ENCODE results near the gene AMIGO2. TPM values are rescaled to one million over a fixed set of nuclear protein-coding genes. Genes with fewer than 3 reads are reported as not detected.
"Not testable (repeated sequence)": the region's sequence is repeated elsewhere in the genome, so short reads cannot be mapped to it uniquely, and the experiment has no call there.

The AMIGO2 gene
- total RNA-seq, 2 donors from 2014 or later: 5.0 to 5.6 TPM

- H3K36me3 Mint-ChIP-seq: peaks cover 18% of the 10 kb centered on the region
- H3K27me3 Mint-ChIP-seq: peaks cover 0 to 11% of the 10 kb centered on the region in 2 donors
- H3K4me3 Mint-ChIP-seq: no peak overlapping the region
- H3K9me3 Mint-ChIP-seq: peaks cover 14% of the 10 kb centered on the region
- H3K4me1 Mint-ChIP-seq (ENCODE audit: low read depth in 2 of 2): no peaks in the 10 kb centered on the region
- ATAC-seq (no peak), DNase-seq (ENCODE audit: low spot score) (no peak)
- no peak overlapping the region for H3K27ac Mint-ChIP-seq
These were observed 25.1 kb downstream of the AMIGO2 start for GRCh38 chr12:47054659-47055058.

- Mint-ChIP-seq H3K27me3 (peaks cover 0 to 9% of the 10 kb centered on the region in 2 donors), H3K4me3 (no peak overlapping the region), H3K27ac (no peak overlapping the region), H3K9me3 (peaks cover 14% of the 10 kb centered on the region), H3K36me3 (peaks cover 14% of the 10 kb centered on the region), H3K4me1 (ENCODE audit: low read depth in 2 of 2) (no peaks in the 10 kb centered on the region)
- DNase-seq (ENCODE audit: low spot score): no peak
- ATAC-seq: no peak
These were observed 25.8 kb downstream of the AMIGO2 start for GRCh38 chr12:47053961-47054360.

GRCh38 chr12:47052274-47052673, 27.5 kb downstream of the AMIGO2 start:
- peaks cover 0 to 8% of the 10 kb centered on the region in 2 donors for H3K27me3 Mint-ChIP-seq

GRCh38 chr12:47051291-47051690, 28.5 kb downstream of the AMIGO2 start:
- H3K4me3 Mint-ChIP-seq; DNase-seq (ENCODE audit: low spot score); H3K27me3 Mint-ChIP-seq; H3K27ac Mint-ChIP-seq; ATAC-seq; H3K4me1 Mint-ChIP-seq (ENCODE audit: low read depth in 2 of 2): not testable (repeated sequence)
- Mint-ChIP-seq H3K9me3 (peaks cover 11% of the 10 kb centered on the region), H3K36me3 (peaks cover 12% of the 10 kb centered on the region)

More at GRCh38 chr12:47052274-47052673, 27.5 kb downstream of the AMIGO2 start:
- no peaks in the 10 kb centered on the region for H3K4me1 Mint-ChIP-seq (ENCODE audit: low read depth in 2 of 2)
- H3K27ac Mint-ChIP-seq: no peak overlapping the region
- DNase-seq (ENCODE audit: low spot score): no peak
- H3K36me3 Mint-ChIP-seq: peaks cover 14% of the 10 kb centered on the region
- H3K4me3 Mint-ChIP-seq: no peak overlapping the region
- ATAC-seq: no peak
- H3K9me3 Mint-ChIP-seq: peaks cover 14% of the 10 kb centered on the region

- DNase-seq (ENCODE audit: low spot score): no peak
- Mint-ChIP-seq H3K4me1 (ENCODE audit: low read depth in 2 of 2) (no peaks in the 10 kb centered on the region), H3K9me3 (peaks cover 10% of the 10 kb centered on the region), H3K4me3 (no peak overlapping the region), H3K27ac (no peak overlapping the region), H3K36me3 (peaks cover 10% of the 10 kb centered on the region), H3K27me3 (peaks cover 0 to 6% of the 10 kb centered on the region in 2 donors)
- no peak for ATAC-seq
These were observed 31.2 kb downstream of the AMIGO2 start for GRCh38 chr12:47048541-47048940.

- H3K36me3 Mint-ChIP-seq: no peaks in the 10 kb centered on the region
- DNase-seq (ENCODE audit: low spot score) (no peak), ATAC-seq (no peak)
- H3K9me3 Mint-ChIP-seq: no peaks in the 10 kb centered on the region
- peaks cover 8 to 9% of the 10 kb centered on the region in 2 donors for H3K27me3 Mint-ChIP-seq
- H3K4me1 Mint-ChIP-seq (ENCODE audit: low read depth in 2 of 2): no peaks in the 10 kb centered on the region
- no peak overlapping the region for H3K4me3 Mint-ChIP-seq
- H3K27ac Mint-ChIP-seq: no peak overlapping the region
These were observed 38.4 kb downstream of the AMIGO2 start for GRCh38 chr12:47041327-47041726.

- Mint-ChIP-seq H3K27ac (no peak overlapping the region), H3K36me3 (no peaks in the 10 kb centered on the region), H3K4me3 (no peak overlapping the region), H3K4me1 (ENCODE audit: low read depth in 2 of 2) (no peaks in the 10 kb centered on the region), H3K27me3 (peaks cover 8 to 11% of the 10 kb centered on the region in 2 donors), H3K9me3 (no peaks in the 10 kb centered on the region)
- ATAC-seq (no peak), DNase-seq (ENCODE audit: low spot score) (no peak)
These were observed 40.0 kb downstream of the AMIGO2 start for GRCh38 chr12:47039756-47040155.

GRCh38 chr12:47039079-47039478, 40.7 kb downstream of the AMIGO2 start:
- Mint-ChIP-seq H3K27ac (no peak overlapping the region), H3K4me1 (ENCODE audit: low read depth in 2 of 2) (no peaks in the 10 kb centered on the region), H3K9me3 (no peaks in the 10 kb centered on the region), H3K27me3 (peaks cover 8 to 11% of the 10 kb centered on the region in 2 donors), H3K4me3 (no peak overlapping the region), H3K36me3 (no peaks in the 10 kb centered on the region)
- ATAC-seq: no peak
- DNase-seq (ENCODE audit: low spot score): no peak

- ATAC-seq: no peak
- Mint-ChIP-seq H3K27ac (no peak overlapping the region), H3K4me3 (no peak overlapping the region)
These were observed 41.5 kb downstream of the AMIGO2 start for GRCh38 chr12:47038270-47038748.

GRCh38 chr12:47035484-47035883, 44.3 kb downstream of the AMIGO2 start:
- Mint-ChIP-seq H3K9me3 (no peaks in the 10 kb centered on the region), H3K36me3 (no peaks in the 10 kb centered on the region), H3K27me3 (peaks cover 8 to 14% of the 10 kb centered on the region in 2 donors), H3K4me3 (no peak overlapping the region), H3K4me1 (ENCODE audit: low read depth in 2 of 2) (peaks cover 0 to 7% of the 10 kb centered on the region in 2 donors), H3K27ac (no peak overlapping the region)
- DNase-seq (ENCODE audit: low spot score) (no peak), ATAC-seq (no peak)

More at GRCh38 chr12:47038270-47038748, 41.5 kb downstream of the AMIGO2 start:
- DNase-seq (ENCODE audit: low spot score): no peak
- Mint-ChIP-seq H3K36me3 (no peaks in the 10 kb centered on the region), H3K4me1 (ENCODE audit: low read depth in 2 of 2) (peaks cover 0 to under 1% of the 10 kb centered on the region in 2 donors), H3K27me3 (peaks cover 8 to 15% of the 10 kb centered on the region in 2 donors), H3K9me3 (no peaks in the 10 kb centered on the region)

- Mint-ChIP-seq H3K9me3 (no peaks in the 10 kb centered on the region), H3K27me3 (peaks cover 3 to 13% of the 10 kb centered on the region in 2 donors), H3K27ac (no peak overlapping the region), H3K4me3 (no peak overlapping the region), H3K4me1 (ENCODE audit: low read depth in 2 of 2) (peaks cover 0 to 7% of the 10 kb centered on the region in 2 donors), H3K36me3 (no peaks in the 10 kb centered on the region)
- no peak for DNase-seq (ENCODE audit: low spot score)
- ATAC-seq: no peak
These were observed 45.1 kb downstream of the AMIGO2 start for GRCh38 chr12:47034661-47035060.

GRCh38 chr12:47033789-47034555, 45.8 kb downstream of the AMIGO2 start:
- H3K27ac Mint-ChIP-seq: no peak overlapping the region
- DNase-seq (ENCODE audit: low spot score) (no peak), ATAC-seq (no peak)
- peaks cover 0 to 7% of the 10 kb centered on the region in 2 donors for H3K4me1 Mint-ChIP-seq (ENCODE audit: low read depth in 2 of 2)
- no peaks in the 10 kb centered on the region for H3K9me3 Mint-ChIP-seq
- peaks cover 0 to 12% of the 10 kb centered on the region in 2 donors for H3K27me3 Mint-ChIP-seq
- H3K36me3 Mint-ChIP-seq: no peaks in the 10 kb centered on the region
- H3K4me3 Mint-ChIP-seq: no peak overlapping the region

GRCh38 chr12:47033081-47033480, 46.7 kb downstream of the AMIGO2 start:
- ATAC-seq (no peak), DNase-seq (ENCODE audit: low spot score) (no peak)
- H3K4me3 Mint-ChIP-seq: no peak overlapping the region
- H3K36me3 Mint-ChIP-seq: no peaks in the 10 kb centered on the region
- H3K4me1 Mint-ChIP-seq (ENCODE audit: low read depth in 2 of 2): peaks cover 0 to 7% of the 10 kb centered on the region in 2 donors
- H3K27ac Mint-ChIP-seq: no peak overlapping the region
- H3K9me3 Mint-ChIP-seq: no peaks in the 10 kb centered on the region
- peaks cover 0 to 8% of the 10 kb centered on the region in 2 donors for H3K27me3 Mint-ChIP-seq

- no peak for DNase-seq (ENCODE audit: low spot score)
- H3K4me3 Mint-ChIP-seq: no peak overlapping the region
- H3K9me3 Mint-ChIP-seq: no peaks in the 10 kb centered on the region
- no peaks in the 10 kb centered on the region for H3K36me3 Mint-ChIP-seq
- H3K27ac Mint-ChIP-seq: no peak overlapping the region
- peaks cover 0 to 8% of the 10 kb centered on the region in 2 donors for H3K27me3 Mint-ChIP-seq
- H3K4me1 Mint-ChIP-seq (ENCODE audit: low read depth in 2 of 2): peaks cover 0 to 7% of the 10 kb centered on the region in 2 donors
- ATAC-seq: no peak
These were observed 47.1 kb downstream of the AMIGO2 start for GRCh38 chr12:47032644-47033043.

Data from natural killer cell treated with Interleukin-12 subunit alpha and Interleukin-12 subunit beta and Interleukin-15 and Interleukin-18, amount 100 ng/mL, for 72 hours (primary cell).